Posterior cingulate gyrus (tissue), 11 donors: ENCODE results near the gene SCGB1D4.
A peak's percentile ranks its signal among the peaks of the same experiment; 100 is the strongest.

Experiments
- DNase-seq, 10 donors: peaks; one replicate each; pipeline versions ENCODE4 v3.0.0 to v3.0.0-alpha.2; 2020 to 2021; ENCODE audit warnings: mixed read lengths in 3 of 10
- intact Hi-C: fragments of 100-400 bp; cut with DNase I; formaldehyde crosslinking; loops from one replicate; pipeline ENCODE4 v1.15.1; 2023

The SCGB1D4 gene

DNA sequence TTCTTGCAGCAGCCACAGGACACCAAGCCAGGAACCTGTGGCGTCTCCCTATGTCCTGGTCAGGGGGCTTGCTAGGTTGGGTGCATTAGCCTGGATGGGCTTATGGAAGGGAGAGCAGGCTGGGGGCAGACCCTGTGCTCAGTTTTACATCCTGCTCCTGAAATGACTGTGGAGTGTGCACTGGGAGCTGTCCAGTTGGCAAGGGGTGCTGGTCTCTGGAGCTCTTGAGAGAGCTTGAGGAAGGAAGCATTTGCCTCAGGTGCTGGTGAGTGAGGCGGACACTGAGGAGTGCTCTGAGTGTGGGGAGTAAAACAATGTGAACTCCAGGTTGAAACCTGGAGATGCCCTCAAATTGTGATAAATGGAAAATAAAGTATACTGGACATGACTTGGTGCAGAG lies 3.4 kb downstream of the SCGB1D4 start:
- no peak for DNase-seq
- intact Hi-C loops: no loop called here

DNA sequence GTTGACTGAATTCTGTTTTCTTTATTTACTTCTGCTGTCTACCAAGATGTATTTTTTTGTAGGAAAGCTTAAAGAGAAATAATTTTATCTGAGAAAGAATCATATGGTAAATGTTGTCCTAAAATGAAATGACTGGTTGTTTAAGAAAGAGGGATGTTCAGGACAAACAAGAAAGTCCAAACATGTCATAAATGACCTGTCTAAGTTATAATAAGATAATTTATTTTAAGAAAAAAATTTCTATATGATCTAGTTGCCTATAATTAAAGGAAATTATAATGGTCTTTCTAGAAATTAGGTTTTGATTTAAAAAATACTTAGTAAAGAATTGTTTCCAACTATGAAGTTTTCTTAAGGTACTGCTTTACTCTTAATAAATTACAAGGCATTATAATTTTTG lies 18.4 kb downstream of the SCGB1D4 start:
- intact Hi-C loops: no loop called here
- DNase-seq: no peak

DNA sequence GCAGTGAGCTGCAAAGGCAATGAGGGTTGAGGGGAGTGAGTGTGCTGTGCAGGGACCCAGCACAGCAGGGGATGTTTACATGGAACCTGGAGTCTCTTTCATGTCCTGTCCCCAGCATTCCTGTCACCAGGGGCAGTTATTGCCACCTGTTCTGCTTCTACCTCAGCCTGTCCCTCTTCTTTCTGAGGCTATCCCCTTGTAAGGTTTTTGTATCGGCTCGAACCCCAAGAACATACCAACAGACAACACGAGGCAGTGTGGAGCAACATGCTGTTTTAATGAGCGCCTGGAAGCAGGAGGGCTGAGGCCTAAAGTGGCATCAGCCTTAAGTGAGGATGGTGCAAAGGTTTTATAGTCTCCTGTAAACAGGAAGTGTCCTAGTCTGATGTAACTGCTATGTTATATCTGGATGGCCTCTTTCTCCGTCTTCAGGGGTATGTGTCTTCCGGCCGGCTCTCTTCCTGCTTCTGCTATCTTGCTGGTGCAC lies 25.0 kb downstream of the SCGB1D4 start:
- no peak for DNase-seq
- intact Hi-C loops: no loop called here

DNA sequence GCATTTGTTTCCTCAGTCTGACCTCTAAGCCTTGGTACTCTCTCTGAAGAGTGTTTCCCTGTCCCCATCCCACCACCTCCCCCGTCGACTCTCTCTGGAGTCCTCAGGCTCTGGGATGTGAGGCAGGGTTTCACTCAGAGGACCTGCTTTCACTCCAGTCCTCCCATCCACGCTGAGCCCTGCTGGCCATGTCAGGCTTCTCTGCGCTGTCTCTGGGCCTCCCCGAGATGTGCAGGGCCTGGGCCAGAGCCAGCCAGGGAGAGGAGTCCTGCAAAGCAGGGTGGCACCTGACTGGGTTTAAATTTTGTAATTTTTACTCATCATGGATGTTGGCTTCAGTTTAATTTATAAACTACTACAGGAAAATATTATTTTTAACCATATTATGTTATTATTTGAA lies 25.6 kb downstream of the SCGB1D4 start:
- intact Hi-C loops: no loop called here
- no peak for DNase-seq

DNA sequence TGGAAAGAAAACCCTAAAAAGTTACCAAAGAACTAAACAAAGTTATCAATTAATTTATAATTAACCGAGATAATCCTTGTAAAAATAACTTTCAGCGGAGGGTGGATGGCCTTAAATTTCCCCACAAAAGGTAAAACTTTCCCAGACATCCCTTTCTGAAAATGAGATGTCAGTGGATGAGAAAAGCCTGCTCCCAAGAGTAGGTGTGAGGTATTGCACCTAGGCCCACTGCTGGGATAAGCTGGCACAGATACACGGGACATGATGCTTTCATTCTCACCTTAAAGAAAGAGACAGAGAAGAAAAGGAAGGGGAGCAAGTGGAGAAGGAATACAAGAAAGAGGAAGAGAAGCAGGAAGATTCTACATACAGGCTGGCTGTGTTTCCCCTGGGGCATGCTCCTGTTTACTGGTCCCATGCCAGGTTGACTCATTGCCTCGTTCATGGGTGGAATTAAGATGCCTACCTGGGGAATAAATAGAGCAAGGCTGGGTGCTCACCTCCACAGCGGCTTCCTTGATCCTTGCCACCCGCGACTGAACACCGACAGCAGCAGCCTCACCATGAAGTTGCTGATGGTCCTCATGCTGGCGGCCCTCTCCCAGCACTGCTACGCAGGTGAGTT lies 29.1 kb downstream of the SCGB1D4 start, which contains the start of gene SCGB2A2:
Gene SCGB2A2, plus strand, starts transcription at position 505 of the 625 bp plus-strand sequence. Its CDS starts 59 bp downstream, at position 564.
- DNase-seq: peak in 1 of 10 donors; percentile 68
- intact Hi-C loops: no loop called here

DNA sequence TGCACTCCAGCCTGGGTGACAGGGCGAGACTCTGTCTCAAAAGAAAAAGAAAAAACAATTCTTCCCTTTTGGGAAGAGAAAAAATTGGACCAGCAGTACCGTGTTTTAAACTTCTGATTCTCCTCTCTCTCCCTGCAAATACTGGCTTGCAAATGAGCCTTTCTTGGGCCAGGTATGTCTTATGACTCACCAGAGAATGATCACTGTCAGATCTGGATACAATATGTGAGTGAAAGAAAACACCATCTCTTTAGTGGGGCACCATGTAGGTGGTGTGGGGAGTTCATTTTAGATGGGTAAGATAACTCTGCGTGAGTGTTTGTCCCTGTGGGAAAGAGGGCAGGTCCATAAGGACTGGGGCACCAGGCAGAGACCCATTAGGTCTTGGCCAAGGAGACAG lies 31.3 kb downstream of the SCGB1D4 start:
- DNase-seq: no peak
- intact Hi-C loops: no loop called here

DNA sequence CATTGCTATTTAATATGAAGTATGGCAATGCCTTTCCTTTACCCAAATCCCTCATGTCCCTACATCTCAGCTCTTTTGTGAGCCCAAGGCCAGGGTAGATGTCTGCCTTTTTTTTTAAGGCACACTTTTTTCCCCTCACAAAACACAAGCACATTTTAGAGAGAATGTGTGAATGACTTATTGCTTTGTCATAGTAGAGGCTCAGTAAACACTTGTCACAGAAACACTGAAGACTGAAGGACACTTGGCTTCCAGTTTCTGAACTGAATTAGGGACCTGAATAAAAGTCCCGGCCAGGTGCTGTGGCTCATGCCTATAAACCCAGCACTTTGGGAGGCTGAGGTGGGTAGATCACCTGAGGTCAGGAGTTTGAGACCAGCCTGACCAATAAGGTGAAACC lies 31.8 kb downstream of the SCGB1D4 start:
- intact Hi-C loops: no loop called here
- DNase-seq: no peak

DNA sequence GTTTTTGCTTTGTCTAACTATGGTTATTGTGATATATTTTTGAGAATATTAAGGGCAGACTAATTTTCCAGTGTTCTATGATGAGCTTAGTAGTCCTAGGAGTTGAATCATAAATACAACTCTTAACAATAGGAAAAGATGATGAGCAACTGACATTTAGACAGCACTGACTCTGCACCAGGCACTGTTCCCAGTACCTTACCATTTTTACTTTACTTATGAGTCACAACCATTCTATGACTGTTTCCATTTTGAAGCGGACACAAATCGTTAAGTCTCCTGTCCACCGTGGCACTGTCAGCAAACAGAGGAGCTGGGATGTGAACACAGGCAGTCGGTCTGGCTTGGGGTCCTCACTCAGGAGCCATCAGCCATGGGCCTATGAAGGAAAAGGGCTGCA lies 32.3 kb downstream of the SCGB1D4 start:
- intact Hi-C loops: no loop called here
- DNase-seq: peak in 1 of 10 donors; percentile 63

DNA sequence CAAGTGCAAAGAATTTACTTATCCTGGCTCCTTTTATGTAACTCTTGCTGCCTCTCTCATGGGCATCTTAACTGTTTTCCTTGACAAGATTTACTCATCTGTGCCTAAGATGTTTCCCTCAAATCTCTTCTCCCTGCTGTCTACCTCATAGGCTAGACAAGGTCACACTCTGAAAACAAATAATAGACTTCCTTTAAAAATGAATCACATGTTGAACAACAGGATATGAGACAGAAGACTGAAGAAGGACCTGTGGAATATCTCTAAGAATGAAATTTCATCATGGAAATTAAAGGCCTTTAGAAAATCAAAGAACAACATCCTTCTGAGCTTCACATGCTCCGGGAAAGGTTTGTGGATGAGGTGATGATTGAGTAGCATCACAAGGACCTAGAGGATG lies 34.9 kb downstream of the SCGB1D4 start:
- intact Hi-C loops: no loop called here
- DNase-seq: no peak

DNA sequence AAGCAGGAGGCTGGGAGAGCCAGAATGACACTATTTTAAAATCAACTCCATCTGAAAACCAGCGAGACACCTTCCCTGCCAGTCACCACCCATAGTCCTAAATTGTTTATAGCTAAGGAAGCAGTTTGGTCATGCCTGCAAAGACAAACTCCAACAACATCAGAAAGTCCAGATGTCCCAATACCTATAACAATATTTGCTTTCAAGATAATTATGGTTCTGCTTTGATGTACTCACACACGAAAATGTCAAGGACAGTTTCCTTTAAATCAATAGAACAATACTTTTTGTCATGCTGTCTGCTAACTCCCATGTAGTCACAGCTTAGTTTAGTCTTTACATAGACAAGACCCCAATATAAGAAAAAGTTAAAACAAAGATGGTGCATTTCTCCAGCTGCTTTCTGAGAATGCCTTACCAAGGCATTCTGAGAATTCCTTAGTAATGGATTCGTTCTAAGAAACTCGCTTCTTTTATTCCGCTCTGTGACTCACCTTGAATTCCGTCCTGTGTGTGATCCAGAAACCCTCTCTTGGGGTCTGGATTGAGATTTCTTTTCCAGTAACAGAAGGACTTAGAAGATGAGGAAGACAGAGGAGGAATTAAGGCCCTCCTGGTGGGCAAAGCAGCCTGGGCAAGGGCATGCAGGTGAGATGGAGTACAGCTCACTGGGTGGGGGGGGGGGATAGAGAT lies 38.5 kb downstream of the SCGB1D4 start:
- DNase-seq: no peak
- intact Hi-C loops: no loop called here

DNA sequence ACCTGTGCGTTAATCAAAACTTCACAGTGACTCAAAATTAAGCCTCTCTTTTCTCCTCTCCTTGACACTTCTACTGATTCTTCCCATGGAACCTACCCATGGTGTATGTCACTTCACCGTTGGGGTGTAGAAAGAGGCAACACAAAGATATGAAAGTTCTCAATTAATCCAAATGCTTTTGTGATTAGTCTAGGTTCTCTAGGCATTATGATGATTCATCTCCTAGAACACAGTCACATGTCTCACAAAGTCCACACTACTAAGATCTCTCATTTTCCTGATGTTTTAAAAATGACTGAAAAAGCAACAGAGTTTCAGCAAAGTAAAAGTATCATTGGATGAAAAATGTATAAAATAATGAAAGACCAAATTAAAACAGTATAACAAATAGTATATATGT lies 42.6 kb downstream of the SCGB1D4 start:
- DNase-seq: no peak
- intact Hi-C loops: no loop called here

DNA sequence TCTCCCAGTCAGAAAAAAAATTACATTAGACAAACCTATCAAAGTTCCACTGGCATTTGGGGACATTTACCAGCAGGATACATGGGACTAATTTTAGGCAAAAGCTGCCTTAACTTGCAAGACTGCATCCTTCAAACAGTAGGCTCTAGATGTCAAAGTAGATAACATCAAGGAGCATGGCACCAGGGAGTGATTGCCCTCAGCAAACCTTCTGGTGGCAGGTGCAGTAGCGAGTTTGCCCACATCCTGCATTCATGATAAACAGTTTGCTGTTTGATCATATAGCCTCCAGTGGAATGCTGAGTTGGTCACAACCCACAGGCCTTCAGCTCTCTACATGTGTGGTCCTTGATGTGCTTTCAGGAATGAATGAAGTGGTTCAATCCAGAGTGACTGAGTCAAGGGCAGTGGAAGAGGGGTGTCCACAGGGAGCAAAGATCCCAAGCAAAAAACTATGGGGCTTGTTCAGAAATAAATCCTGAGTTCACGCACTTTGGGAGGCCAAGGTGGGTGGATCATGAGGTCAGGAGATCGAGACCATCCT lies 44.8 kb downstream of the SCGB1D4 start:
- intact Hi-C loops: no loop called here
- DNase-seq: no peak

DNA sequence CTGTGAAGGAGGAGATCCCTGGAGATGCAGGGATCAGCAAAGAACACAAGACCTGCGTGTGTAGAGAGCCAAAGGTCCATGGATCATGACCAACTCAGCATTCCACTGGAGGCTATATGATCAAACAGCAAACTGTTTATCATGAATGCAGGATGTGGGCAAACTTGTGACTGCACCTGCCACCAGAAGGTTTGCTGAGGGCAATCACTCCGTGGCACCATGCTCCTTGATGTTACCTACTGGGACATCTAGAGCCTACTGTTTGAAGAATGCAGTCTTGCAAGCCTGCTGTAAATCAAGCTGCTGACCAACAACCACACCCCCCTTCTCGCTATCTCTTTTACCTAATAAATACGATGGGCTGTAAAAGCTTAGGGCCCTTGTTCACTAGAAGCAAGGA lies 47.2 kb downstream of the SCGB1D4 start:
- DNase-seq: no peak
- intact Hi-C loops: no loop called here
